CD1c-positive myeloid dendritic cell (primary cell): Measurements from ENCODE around the gene COL18A1.
"Not testable (repeated sequence)": the region's sequence is repeated elsewhere in the genome, so short reads cannot be mapped to it uniquely, and the experiment has no call there.

Experiments used
- DNase-seq: peaks from one replicate; pipeline ENCODE4 v3.0.0-alpha.2; 2016; ENCODE audit errors: extremely low spot score

COL18A1 gene

DNA sequence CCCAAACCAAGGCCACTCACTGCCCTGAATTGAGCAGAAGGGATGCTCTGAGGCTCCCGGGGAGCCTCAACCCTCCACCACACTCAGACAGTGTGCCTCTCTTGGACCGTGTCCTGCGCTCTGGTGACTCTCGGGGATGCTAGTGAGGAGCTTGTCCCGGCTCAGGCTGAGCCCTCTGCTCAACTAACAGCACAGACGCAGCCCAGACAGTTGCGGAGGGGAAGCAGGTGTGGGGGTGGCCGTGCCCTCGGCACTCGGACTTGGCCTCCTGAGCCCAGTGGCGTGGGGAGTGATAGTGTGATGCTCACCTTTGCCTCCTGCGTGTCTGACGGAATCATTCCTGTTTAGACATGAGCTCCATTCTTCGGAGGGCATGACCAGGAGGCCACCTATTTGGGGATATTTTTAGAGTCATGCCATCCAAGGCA, 152.7 kb downstream of the COL18A1 start:
- no peak for DNase-seq

- no peak for DNase-seq
Measured at GRCh38 chr21:45558044-45558721, 153.2 kb downstream of the COL18A1 start.

- DNase-seq, result no peak
Measured at GRCh38 chr21:45559216-45560105, 154.5 kb downstream of the COL18A1 start.

GRCh38 chr21:45560106-45561021, 155.4 kb downstream of the COL18A1 start:
- no peak for DNase-seq

- not testable (repeated sequence) for DNase-seq
Measured at GRCh38 chr21:45561241-45561640, 156.3 kb downstream of the COL18A1 start.

DNA sequence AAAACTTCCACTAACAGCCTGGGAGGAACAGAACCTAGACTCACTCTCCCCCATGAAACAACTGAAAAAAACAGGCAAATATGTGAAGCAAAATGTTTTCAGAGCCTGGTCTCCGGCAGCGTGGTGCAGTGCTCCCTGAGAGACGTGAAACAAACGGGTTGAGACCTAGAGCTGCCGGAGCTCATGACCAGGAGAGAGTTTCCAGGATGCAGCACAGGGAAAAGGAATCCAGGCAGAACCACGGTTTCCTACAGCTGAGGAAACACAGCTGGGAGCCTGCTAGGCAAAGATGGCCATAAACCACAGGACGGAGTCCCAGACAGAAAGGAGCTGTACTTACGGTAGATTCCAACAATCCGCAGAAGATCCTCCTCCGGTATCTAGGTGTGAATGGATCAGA, 157.4 kb downstream of the COL18A1 start:
- no peak for DNase-seq

DNA sequence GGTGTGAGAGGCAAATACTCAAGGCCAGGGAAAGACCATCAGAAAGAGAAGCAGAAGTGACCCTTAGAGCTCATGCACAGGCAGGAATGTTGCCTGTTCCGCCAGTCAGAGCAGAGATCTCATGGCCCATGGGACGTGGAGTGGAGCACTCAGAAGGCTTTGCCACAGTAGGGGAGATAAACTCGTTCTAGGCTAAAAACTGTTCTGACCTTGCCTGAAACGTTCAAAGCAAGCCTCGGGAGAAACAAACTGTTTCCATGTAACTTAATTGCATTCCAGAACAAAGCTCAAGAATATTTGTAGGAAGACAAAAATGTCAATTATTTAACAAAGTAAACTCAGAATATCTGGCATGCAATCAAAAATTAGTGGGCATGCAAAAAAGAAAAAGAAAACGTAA, 158.0 kb downstream of the COL18A1 start:
- DNase-seq, result no peak
